Measurements from ENCODE around the gene ALDH1A2.
"Not testable (repeated sequence)": the region's sequence is repeated elsewhere in the genome, so short reads cannot be mapped to it uniquely, and the experiment has no call there.

The ALDH1A2 gene

GRCh38 chr15:58065445-58066041, at the start of gene ALDH1A2:
TSS of gene ALDH1A2 (minus strand) at chr15:58065711. CDS start at chr15:58065650, 61 bp downstream.
- no peak for DNase-seq (ENCODE audit: low read depth)

- DNase-seq (ENCODE audit: low read depth), result no peak
These were observed 49.3 kb upstream of the ALDH1A2 start for GRCh38 chr15:58114812-58115211.

GRCh38 chr15:58114388-58114787, 48.9 kb upstream of the ALDH1A2 start:
- DNase-seq (ENCODE audit: low read depth), result no peak

- DNase-seq (ENCODE audit: low read depth), result not testable (repeated sequence)
These were observed 47.8 kb upstream of the ALDH1A2 start for GRCh38 chr15:58113358-58113757.

- no peak for DNase-seq (ENCODE audit: low read depth)
These were observed 46.2 kb upstream of the ALDH1A2 start for GRCh38 chr15:58111718-58112104.

- no peak for DNase-seq (ENCODE audit: low read depth)
These were observed 45.6 kb upstream of the ALDH1A2 start for GRCh38 chr15:58110999-58111717.

- DNase-seq (ENCODE audit: low read depth), result no peak
These were observed 43.9 kb upstream of the ALDH1A2 start for GRCh38 chr15:58109419-58109818.

GRCh38 chr15:58108117-58108516, 42.6 kb upstream of the ALDH1A2 start:
- no peak for DNase-seq (ENCODE audit: low read depth)

GRCh38 chr15:58103482-58103881, 38.0 kb upstream of the ALDH1A2 start:
- no peak for DNase-seq (ENCODE audit: low read depth)

GRCh38 chr15:58096529-58097084, 31.1 kb upstream of the ALDH1A2 start:
- DNase-seq (ENCODE audit: low read depth), result no peak

- no peak for DNase-seq (ENCODE audit: low read depth)
These were observed 29.9 kb upstream of the ALDH1A2 start for GRCh38 chr15:58095415-58095814.

GRCh38 chr15:58087871-58088270, 22.4 kb upstream of the ALDH1A2 start:
- DNase-seq (ENCODE audit: low read depth), result no peak

GRCh38 chr15:58086491-58086890, 21.0 kb upstream of the ALDH1A2 start:
- DNase-seq (ENCODE audit: low read depth), result no peak

GRCh38 chr15:58083526-58083925, 18.0 kb upstream of the ALDH1A2 start:
- no peak for DNase-seq (ENCODE audit: low read depth)

GRCh38 chr15:58081891-58082290, 16.4 kb upstream of the ALDH1A2 start:
- DNase-seq (ENCODE audit: low read depth), result no peak

GRCh38 chr15:58081456-58081855, 15.9 kb upstream of the ALDH1A2 start:
- no peak for DNase-seq (ENCODE audit: low read depth)

GRCh38 chr15:58080959-58081358, 15.4 kb upstream of the ALDH1A2 start:
- not testable (repeated sequence) for DNase-seq (ENCODE audit: low read depth)

- DNase-seq (ENCODE audit: low read depth), result no peak
These were observed 14.9 kb upstream of the ALDH1A2 start for GRCh38 chr15:58080398-58080797.

- no peak for DNase-seq (ENCODE audit: low read depth)
These were observed 13.1 kb upstream of the ALDH1A2 start for GRCh38 chr15:58078591-58078990.

- no peak for DNase-seq (ENCODE audit: low read depth)
These were observed 11.9 kb upstream of the ALDH1A2 start for GRCh38 chr15:58077427-58077826.

GRCh38 chr15:58074452-58074851, 8.9 kb upstream of the ALDH1A2 start:
- DNase-seq (ENCODE audit: low read depth), result no peak

- no peak for DNase-seq (ENCODE audit: low read depth)
These were observed 5.4 kb upstream of the ALDH1A2 start for GRCh38 chr15:58070801-58071418.

GRCh38 chr15:58069008-58069407, 3.5 kb upstream of the ALDH1A2 start:
- no peak for DNase-seq (ENCODE audit: low read depth)
